VCaP (cell line): Measurements from ENCODE around the gene TBC1D2.

Source experiments
- H3K27ac ChIP-seq: fragments of 450-650 bp; 2 replicates; pipeline ENCODE4 v1.5.1; 2017
- CTCF ChIP-seq: fragments of 450-650 bp; conservative IDR thresholded peaks from 2 replicates; pipeline ENCODE4 v1.5.1; 2017; ENCODE audit warnings: mild to moderate bottlenecking, moderate library complexity

The TBC1D2 gene

GRCh38 chr9:98180996-98181395, 74.5 kb downstream of the TBC1D2 start:
- no peak for TF ChIP-seq CTCF
- H3K27ac ChIP-seq, result no peak overlapping the region

- no peak for TF ChIP-seq CTCF
These were observed 76.3 kb downstream of the TBC1D2 start for GRCh38 chr9:98178874-98179850.

GRCh38 chr9:98176391-98177259, 78.8 kb downstream of the TBC1D2 start:
- peak overlapping the region; percentile 77 for H3K27ac ChIP-seq
- TF ChIP-seq CTCF, result no peak

More at GRCh38 chr9:98178874-98179850, 76.3 kb downstream of the TBC1D2 start:
- peak overlapping the region; percentile 25; the same call in 1 of the 2 replicates for H3K27ac ChIP-seq

GRCh38 chr9:98175762-98176161, 79.7 kb downstream of the TBC1D2 start:
- TF ChIP-seq CTCF, result no peak
- H3K27ac ChIP-seq, result peak overlapping the region; percentile 77

- no peak for TF ChIP-seq CTCF
- peak overlapping the region; percentile 77 for H3K27ac ChIP-seq
These were observed 80.3 kb downstream of the TBC1D2 start for GRCh38 chr9:98175028-98175569.

- H3K27ac ChIP-seq, result peak overlapping the region; percentile 77
These were observed 80.9 kb downstream of the TBC1D2 start for GRCh38 chr9:98174502-98174918.

- H3K27ac ChIP-seq, result peak overlapping the region; percentile 77
- TF ChIP-seq CTCF, result no peak
These were observed 82.3 kb downstream of the TBC1D2 start for GRCh38 chr9:98173181-98173580.
